Measurements from ENCODE around the gene UGT1A6.

DNA sequence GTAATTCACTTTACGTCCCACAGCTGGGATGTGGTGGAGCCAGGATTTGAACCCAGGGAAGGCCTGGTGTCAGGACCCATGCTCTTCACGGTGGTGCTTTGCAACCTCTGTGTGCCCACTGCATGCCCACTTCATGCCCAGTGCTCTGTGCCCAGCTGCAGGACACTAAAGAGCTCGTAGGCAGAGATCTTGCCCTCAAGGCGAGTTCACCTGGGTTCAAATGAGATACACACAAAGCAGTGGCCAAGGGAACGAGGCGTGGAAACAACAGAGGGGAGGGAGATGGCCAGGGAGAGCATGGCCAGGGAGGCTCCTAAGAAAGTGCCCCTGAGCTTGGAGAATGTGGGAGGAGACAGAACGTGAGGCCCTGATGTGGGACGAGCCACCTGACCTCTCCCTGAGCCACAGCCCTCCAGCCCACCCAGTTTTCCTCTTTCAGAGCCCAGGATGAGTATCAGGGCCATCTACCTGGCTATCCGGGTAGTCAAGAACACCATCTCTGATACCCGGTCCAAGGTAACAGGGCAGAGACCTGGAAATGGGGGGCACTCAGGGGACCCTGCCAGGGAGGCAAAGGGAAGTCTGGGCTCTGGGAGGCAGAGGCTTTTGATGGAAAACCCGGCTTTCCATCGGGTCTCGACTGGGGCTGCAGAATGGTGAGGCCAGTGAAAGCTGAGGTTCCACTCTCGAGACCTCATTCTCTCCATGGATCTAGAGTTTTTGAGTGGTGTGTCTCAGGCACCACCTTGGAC lies 105.8 kb downstream of the UGT1A6 start:
- TF ChIP-seq, protein P1, sequence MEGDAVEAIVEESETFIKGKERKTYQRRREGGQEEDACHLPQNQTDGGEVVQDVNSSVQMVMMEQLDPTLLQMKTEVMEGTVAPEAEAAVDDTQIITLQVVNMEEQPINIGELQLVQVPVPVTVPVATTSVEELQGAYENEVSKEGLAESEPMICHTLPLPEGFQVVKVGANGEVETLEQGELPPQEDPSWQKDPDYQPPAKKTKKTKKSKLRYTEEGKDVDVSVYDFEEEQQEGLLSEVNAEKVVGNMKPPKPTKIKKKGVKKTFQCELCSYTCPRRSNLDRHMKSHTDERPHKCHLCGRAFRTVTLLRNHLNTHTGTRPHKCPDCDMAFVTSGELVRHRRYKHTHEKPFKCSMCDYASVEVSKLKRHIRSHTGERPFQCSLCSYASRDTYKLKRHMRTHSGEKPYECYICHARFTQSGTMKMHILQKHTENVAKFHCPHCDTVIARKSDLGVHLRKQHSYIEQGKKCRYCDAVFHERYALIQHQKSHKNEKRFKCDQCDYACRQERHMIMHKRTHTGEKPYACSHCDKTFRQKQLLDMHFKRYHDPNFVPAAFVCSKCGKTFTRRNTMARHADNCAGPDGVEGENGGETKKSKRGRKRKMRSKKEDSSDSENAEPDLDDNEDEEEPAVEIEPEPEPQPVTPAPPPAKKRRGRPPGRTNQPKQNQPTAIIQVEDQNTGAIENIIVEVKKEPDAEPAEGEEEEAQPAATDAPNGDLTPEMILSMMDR (IDR thresholded peaks at IDR 0.05; ENCODE audit: low read depth, low read length) = no peak
- no peak for TF ChIP-seq EZH2phosphoT487 (IDR thresholded peaks at IDR 0.05; ENCODE audit: low read depth)
